Measurements from ENCODE around the gene GALNT17.
"Not testable (repeated sequence)": the region's sequence is repeated elsewhere in the genome, so short reads cannot be mapped to it uniquely, and the experiment has no call there.

GALNT17 gene

GRCh38 chr7:71566991-71567390 is 435.0 kb downstream of the GALNT17 start:
- H3K4me3 ChIP-seq (ENCODE audit: low read depth, low read length), result no peak overlapping the region
- no peak for DNase-seq (ENCODE audit: low read depth)

- no peak overlapping the region for H3K4me3 ChIP-seq (ENCODE audit: low read depth, low read length)
- DNase-seq (ENCODE audit: low read depth), result no peak
These were observed 442.4 kb downstream of the GALNT17 start for GRCh38 chr7:71574153-71574860.

GRCh38 chr7:71580027-71580426 is 448.1 kb downstream of the GALNT17 start:
- no peak overlapping the region for H3K4me3 ChIP-seq (ENCODE audit: low read depth, low read length)

GRCh38 chr7:71584256-71584655 is 452.3 kb downstream of the GALNT17 start:
- no peak overlapping the region for H3K4me3 ChIP-seq (ENCODE audit: low read depth, low read length)
- DNase-seq (ENCODE audit: low read depth), result no peak

More at GRCh38 chr7:71580027-71580426, 448.1 kb downstream of the GALNT17 start:
- DNase-seq (ENCODE audit: low read depth), result no peak

GRCh38 chr7:71591876-71592275 is 459.9 kb downstream of the GALNT17 start:
- no peak overlapping the region for H3K4me3 ChIP-seq (ENCODE audit: low read depth, low read length)
- no peak for DNase-seq (ENCODE audit: low read depth)

- not testable (repeated sequence) for H3K4me3 ChIP-seq (ENCODE audit: low read depth, low read length); DNase-seq (ENCODE audit: low read depth)
These were observed 460.4 kb downstream of the GALNT17 start for GRCh38 chr7:71592388-71592787.

GRCh38 chr7:71594736-71595135 is 462.8 kb downstream of the GALNT17 start:
- H3K4me3 ChIP-seq (ENCODE audit: low read depth, low read length), result no peak overlapping the region
- DNase-seq (ENCODE audit: low read depth), result no peak

- DNase-seq (ENCODE audit: low read depth), result no peak
- no peak overlapping the region for H3K4me3 ChIP-seq (ENCODE audit: low read depth, low read length)
These were observed 463.2 kb downstream of the GALNT17 start for GRCh38 chr7:71595176-71595575.

- DNase-seq (ENCODE audit: low read depth), result no peak
- H3K4me3 ChIP-seq (ENCODE audit: low read depth, low read length), result no peak overlapping the region
These were observed 466.6 kb downstream of the GALNT17 start for GRCh38 chr7:71598553-71598952.

GRCh38 chr7:71601851-71602250 is 469.9 kb downstream of the GALNT17 start:
- H3K4me3 ChIP-seq (ENCODE audit: low read depth, low read length), result no peak overlapping the region
- no peak for DNase-seq (ENCODE audit: low read depth)

GRCh38 chr7:71604818-71605414 is 473.0 kb downstream of the GALNT17 start:
- H3K4me3 ChIP-seq (ENCODE audit: low read depth, low read length), result no peak overlapping the region
- no peak for DNase-seq (ENCODE audit: low read depth)

GRCh38 chr7:71611986-71612385 is 480.0 kb downstream of the GALNT17 start:
- H3K4me3 ChIP-seq (ENCODE audit: low read depth, low read length), result no peak overlapping the region
- no peak for DNase-seq (ENCODE audit: low read depth)

GRCh38 chr7:71612911-71613310 is 481.0 kb downstream of the GALNT17 start:
- H3K4me3 ChIP-seq (ENCODE audit: low read depth, low read length), result no peak overlapping the region
- DNase-seq (ENCODE audit: low read depth), result no peak

GRCh38 chr7:71613313-71613712 is 481.4 kb downstream of the GALNT17 start:
- no peak overlapping the region for H3K4me3 ChIP-seq (ENCODE audit: low read depth, low read length)
- DNase-seq (ENCODE audit: low read depth), result no peak

- no peak for DNase-seq (ENCODE audit: low read depth)
- H3K4me3 ChIP-seq (ENCODE audit: low read depth, low read length), result no peak overlapping the region
These were observed 483.1 kb downstream of the GALNT17 start for GRCh38 chr7:71615017-71615416.

GRCh38 chr7:71616217-71616616 is 484.3 kb downstream of the GALNT17 start:
- no peak for DNase-seq (ENCODE audit: low read depth)
- H3K4me3 ChIP-seq (ENCODE audit: low read depth, low read length), result no peak overlapping the region

GRCh38 chr7:71618278-71618677 is 486.3 kb downstream of the GALNT17 start:
- DNase-seq (ENCODE audit: low read depth), result no peak
- H3K4me3 ChIP-seq (ENCODE audit: low read depth, low read length), result no peak overlapping the region

- no peak overlapping the region for H3K4me3 ChIP-seq (ENCODE audit: low read depth, low read length)
- DNase-seq (ENCODE audit: low read depth), result no peak
These were observed 493.6 kb downstream of the GALNT17 start for GRCh38 chr7:71625545-71625944.

- H3K4me3 ChIP-seq (ENCODE audit: low read depth, low read length), result no peak overlapping the region
- no peak for DNase-seq (ENCODE audit: low read depth)
These were observed 494.3 kb downstream of the GALNT17 start for GRCh38 chr7:71626206-71626605.

- DNase-seq (ENCODE audit: low read depth), result no peak
- H3K4me3 ChIP-seq (ENCODE audit: low read depth, low read length), result no peak overlapping the region
These were observed 495.7 kb downstream of the GALNT17 start for GRCh38 chr7:71627651-71628050.

GRCh38 chr7:71630516-71630915 is 498.6 kb downstream of the GALNT17 start:
- DNase-seq (ENCODE audit: low read depth), result no peak
- no peak overlapping the region for H3K4me3 ChIP-seq (ENCODE audit: low read depth, low read length)

Data from skeletal muscle cell (primary cell).